ENCODE data around the gene MCTP1. TPM values are rescaled to one million over a fixed set of nuclear protein-coding genes. Genes with fewer than 3 reads are reported as not detected.

MCTP1 gene
- total and polyA plus RNA-seq, 3 experiments from 2014 or later, result 0.51 to 0.92 (median 0.55) TPM

GRCh38 chr5:94901191-94901979 is 383.5 kb downstream of the MCTP1 start:
- Histone ChIP-seq H3K4me3 (ENCODE audit: low read length) (no peak overlapping the region), H3K4me1 (ENCODE audit: insufficient read depth, low read length) (no peaks in the 10 kb centered on the region), H3K27me3 (ENCODE audit: insufficient read depth, low read length, poor library complexity, severe bottlenecking) (no peaks in the 10 kb centered on the region), H3K9me3 (ENCODE audit: low read length) (no peaks in the 10 kb centered on the region), H3K36me3 (ENCODE audit: insufficient read depth, low read length) (no peaks in the 10 kb centered on the region), H3K27ac (ENCODE audit: low read depth, low read length) (no peak overlapping the region)
- Mint-ChIP-seq H3K27ac (no peak overlapping the region), H3K4me1 (no peaks in the 10 kb centered on the region), H3K4me3 (no peak overlapping the region), H3K9me3 (no peaks in the 10 kb centered on the region), H3K36me3 (no peaks in the 10 kb centered on the region), H3K27me3 (peaks cover 0 to 14% of the 10 kb centered on the region in 2 donors)
- CTCF ChIA-PET, result no interaction called here
- POLR2A ChIA-PET, result no interaction called here
- DNase-seq, result no peak

- Histone ChIP-seq H3K27ac (ENCODE audit: low read depth, low read length) (no peak overlapping the region), H3K4me3 (ENCODE audit: low read length) (no peak overlapping the region), H3K4me1 (ENCODE audit: insufficient read depth, low read length) (no peaks in the 10 kb centered on the region), H3K27me3 (ENCODE audit: insufficient read depth, low read length, poor library complexity, severe bottlenecking) (no peaks in the 10 kb centered on the region), H3K36me3 (ENCODE audit: insufficient read depth, low read length) (no peaks in the 10 kb centered on the region), H3K9me3 (ENCODE audit: low read length) (no peaks in the 10 kb centered on the region)
- H3K36me3 Mint-ChIP-seq, result no peaks in the 10 kb centered on the region
- ChIA-PET POLR2A (no interaction called here), CTCF (no interaction called here)
- no peak overlapping the region for H3K4me3 Mint-ChIP-seq
- no peak for DNase-seq
- H3K9me3 Mint-ChIP-seq, result no peaks in the 10 kb centered on the region
- H3K4me1 Mint-ChIP-seq, result no peaks in the 10 kb centered on the region
- H3K27me3 Mint-ChIP-seq, result peaks cover 0 to 14% of the 10 kb centered on the region in 2 donors
- no peak overlapping the region for H3K27ac Mint-ChIP-seq
These were observed 384.8 kb downstream of the MCTP1 start for GRCh38 chr5:94900006-94900505.

GRCh38 chr5:94893412-94894135 is 391.3 kb downstream of the MCTP1 start:
- Histone ChIP-seq H3K27me3 (ENCODE audit: insufficient read depth, low read length, poor library complexity, severe bottlenecking) (no peaks in the 10 kb centered on the region), H3K27ac (ENCODE audit: low read depth, low read length) (no peak overlapping the region), H3K4me3 (ENCODE audit: low read length) (no peak overlapping the region), H3K36me3 (ENCODE audit: insufficient read depth, low read length) (no peaks in the 10 kb centered on the region), H3K4me1 (ENCODE audit: insufficient read depth, low read length) (no peaks in the 10 kb centered on the region), H3K9me3 (ENCODE audit: low read length) (no peaks in the 10 kb centered on the region)
- Mint-ChIP-seq H3K4me1 (no peaks in the 10 kb centered on the region), H3K36me3 (no peaks in the 10 kb centered on the region), H3K27ac (no peak overlapping the region), H3K4me3 (no peak overlapping the region), H3K9me3 (no peaks in the 10 kb centered on the region), H3K27me3 (peaks cover 0 to 5% of the 10 kb centered on the region in 2 donors)
- CTCF ChIA-PET, result interaction anchor here (0.9 kb wide), 1 partner anchor 18 kb away, joined by 3 read pairs; no protein-coding TSS in a partner anchor
- no peak for DNase-seq
- POLR2A ChIA-PET, result no interaction called here

- H3K27me3 Mint-ChIP-seq, result peaks cover 0 to 5% of the 10 kb centered on the region in 2 donors
- no peak overlapping the region for H3K4me3 Mint-ChIP-seq
- ChIA-PET CTCF (no interaction called here), POLR2A (no interaction called here)
- Histone ChIP-seq H3K4me1 (ENCODE audit: insufficient read depth, low read length) (no peaks in the 10 kb centered on the region), H3K9me3 (ENCODE audit: low read length) (no peaks in the 10 kb centered on the region), H3K4me3 (ENCODE audit: low read length) (no peak overlapping the region), H3K27me3 (ENCODE audit: insufficient read depth, low read length, poor library complexity, severe bottlenecking) (no peaks in the 10 kb centered on the region), H3K27ac (ENCODE audit: low read depth, low read length) (no peak overlapping the region), H3K36me3 (ENCODE audit: insufficient read depth, low read length) (no peaks in the 10 kb centered on the region)
- H3K27ac Mint-ChIP-seq, result no peak overlapping the region
- no peak for DNase-seq
- H3K4me1 Mint-ChIP-seq, result no peaks in the 10 kb centered on the region
- no peaks in the 10 kb centered on the region for H3K9me3 Mint-ChIP-seq
- no peaks in the 10 kb centered on the region for H3K36me3 Mint-ChIP-seq
These were observed 392.9 kb downstream of the MCTP1 start for GRCh38 chr5:94891972-94892371.

- H3K4me1 Mint-ChIP-seq, result no peaks in the 10 kb centered on the region
- Histone ChIP-seq H3K4me1 (ENCODE audit: insufficient read depth, low read length) (no peaks in the 10 kb centered on the region), H3K9me3 (ENCODE audit: low read length) (no peaks in the 10 kb centered on the region), H3K4me3 (ENCODE audit: low read length) (no peak overlapping the region), H3K27me3 (ENCODE audit: insufficient read depth, low read length, poor library complexity, severe bottlenecking) (no peaks in the 10 kb centered on the region), H3K36me3 (ENCODE audit: insufficient read depth, low read length) (no peaks in the 10 kb centered on the region), H3K27ac (ENCODE audit: low read depth, low read length) (no peak overlapping the region)
- CTCF ChIA-PET, result no interaction called here
- no peaks in the 10 kb centered on the region for H3K9me3 Mint-ChIP-seq
- POLR2A ChIA-PET, result no interaction called here
- no peak overlapping the region for H3K4me3 Mint-ChIP-seq
- no peak for DNase-seq
- peaks cover 0 to 5% of the 10 kb centered on the region in 2 donors for H3K27me3 Mint-ChIP-seq
- H3K27ac Mint-ChIP-seq, result no peak overlapping the region
- H3K36me3 Mint-ChIP-seq, result no peaks in the 10 kb centered on the region
These were observed 393.3 kb downstream of the MCTP1 start for GRCh38 chr5:94891565-94891964.

- CTCF ChIA-PET, result no interaction called here
These were observed 394.0 kb downstream of the MCTP1 start for GRCh38 chr5:94890907-94891306.

GRCh38 chr5:94888674-94889073 is 396.2 kb downstream of the MCTP1 start:
- no peaks in the 10 kb centered on the region for H3K36me3 ChIP-seq (ENCODE audit: insufficient read depth, low read length)
- no peaks in the 10 kb centered on the region for H3K27me3 ChIP-seq (ENCODE audit: insufficient read depth, low read length, poor library complexity, severe bottlenecking)
- no peak overlapping the region for H3K27ac ChIP-seq (ENCODE audit: low read depth, low read length)
- Mint-ChIP-seq H3K4me1 (no peaks in the 10 kb centered on the region), H3K27me3 (peaks cover 2 to 5% of the 10 kb centered on the region in 2 donors), H3K4me3 (no peak overlapping the region), H3K36me3 (no peaks in the 10 kb centered on the region), H3K9me3 (no peaks in the 10 kb centered on the region), H3K27ac (no peak overlapping the region)
- no peaks in the 10 kb centered on the region for H3K4me1 ChIP-seq (ENCODE audit: insufficient read depth, low read length)
- H3K4me3 ChIP-seq (ENCODE audit: low read length), result no peak overlapping the region
- DNase-seq, result no peak
- ChIA-PET CTCF (no interaction called here), POLR2A (no interaction called here)
- H3K9me3 ChIP-seq (ENCODE audit: low read length), result no peaks in the 10 kb centered on the region

More at GRCh38 chr5:94890907-94891306, 394.0 kb downstream of the MCTP1 start:
- Histone ChIP-seq H3K9me3 (ENCODE audit: low read length) (no peaks in the 10 kb centered on the region), H3K27ac (ENCODE audit: low read depth, low read length) (no peak overlapping the region), H3K27me3 (ENCODE audit: insufficient read depth, low read length, poor library complexity, severe bottlenecking) (no peaks in the 10 kb centered on the region), H3K4me3 (ENCODE audit: low read length) (no peak overlapping the region), H3K4me1 (ENCODE audit: insufficient read depth, low read length) (no peaks in the 10 kb centered on the region), H3K36me3 (ENCODE audit: insufficient read depth, low read length) (no peaks in the 10 kb centered on the region)
- POLR2A ChIA-PET, result no interaction called here
- Mint-ChIP-seq H3K27me3 (peaks cover 0 to 5% of the 10 kb centered on the region in 2 donors), H3K4me3 (no peak overlapping the region), H3K4me1 (no peaks in the 10 kb centered on the region), H3K36me3 (no peaks in the 10 kb centered on the region), H3K9me3 (no peaks in the 10 kb centered on the region), H3K27ac (no peak overlapping the region)
- no peak for DNase-seq

GRCh38 chr5:94885931-94886330 is 399.0 kb downstream of the MCTP1 start:
- no peak overlapping the region for H3K27ac Mint-ChIP-seq
- H3K4me3 ChIP-seq (ENCODE audit: low read length), result no peak overlapping the region
- no peaks in the 10 kb centered on the region for H3K4me1 ChIP-seq (ENCODE audit: insufficient read depth, low read length)
- H3K9me3 ChIP-seq (ENCODE audit: low read length), result no peaks in the 10 kb centered on the region
- H3K4me3 Mint-ChIP-seq, result no peak overlapping the region
- ChIA-PET POLR2A (no interaction called here), CTCF (no interaction called here)
- no peaks in the 10 kb centered on the region for H3K36me3 ChIP-seq (ENCODE audit: insufficient read depth, low read length)
- no peaks in the 10 kb centered on the region for H3K36me3 Mint-ChIP-seq
- H3K27me3 ChIP-seq (ENCODE audit: insufficient read depth, low read length, poor library complexity, severe bottlenecking), result no peaks in the 10 kb centered on the region
- H3K27ac ChIP-seq (ENCODE audit: low read depth, low read length), result no peak overlapping the region
- no peak for DNase-seq
- peaks cover 0 to 2% of the 10 kb centered on the region in 2 donors for H3K27me3 Mint-ChIP-seq
- H3K9me3 Mint-ChIP-seq, result no peaks in the 10 kb centered on the region
- no peaks in the 10 kb centered on the region for H3K4me1 Mint-ChIP-seq

All from CD8-positive, alpha-beta memory T cell (primary cell).